ENCODE data around the gene NT5C3B.

GRCh38 chr17:41870627-41871026, 34.6 kb upstream of the NT5C3B start:
- TF ChIP-seq, protein P1, sequence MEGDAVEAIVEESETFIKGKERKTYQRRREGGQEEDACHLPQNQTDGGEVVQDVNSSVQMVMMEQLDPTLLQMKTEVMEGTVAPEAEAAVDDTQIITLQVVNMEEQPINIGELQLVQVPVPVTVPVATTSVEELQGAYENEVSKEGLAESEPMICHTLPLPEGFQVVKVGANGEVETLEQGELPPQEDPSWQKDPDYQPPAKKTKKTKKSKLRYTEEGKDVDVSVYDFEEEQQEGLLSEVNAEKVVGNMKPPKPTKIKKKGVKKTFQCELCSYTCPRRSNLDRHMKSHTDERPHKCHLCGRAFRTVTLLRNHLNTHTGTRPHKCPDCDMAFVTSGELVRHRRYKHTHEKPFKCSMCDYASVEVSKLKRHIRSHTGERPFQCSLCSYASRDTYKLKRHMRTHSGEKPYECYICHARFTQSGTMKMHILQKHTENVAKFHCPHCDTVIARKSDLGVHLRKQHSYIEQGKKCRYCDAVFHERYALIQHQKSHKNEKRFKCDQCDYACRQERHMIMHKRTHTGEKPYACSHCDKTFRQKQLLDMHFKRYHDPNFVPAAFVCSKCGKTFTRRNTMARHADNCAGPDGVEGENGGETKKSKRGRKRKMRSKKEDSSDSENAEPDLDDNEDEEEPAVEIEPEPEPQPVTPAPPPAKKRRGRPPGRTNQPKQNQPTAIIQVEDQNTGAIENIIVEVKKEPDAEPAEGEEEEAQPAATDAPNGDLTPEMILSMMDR (IDR thresholded peaks at IDR 0.05; ENCODE audit: borderline replicate concordance, extremely low read depth, low read length, poor library complexity, severe bottlenecking) = no peak
- no peak for TF ChIP-seq EZH2 (IDR thresholded peaks at IDR 0.05; ENCODE audit: borderline replicate concordance, low read depth, low read length, severe bottlenecking)

All from DND-41 (cell line).